Omental fat pad (tissue), 4 donors: ENCODE measurements around the gene VPS54. TPM values are rescaled to one million over a fixed set of nuclear protein-coding genes. Genes with fewer than 3 reads are reported as not detected.
"Not testable (repeated sequence)": the region's sequence is repeated elsewhere in the genome, so short reads cannot be mapped to it uniquely, and the experiment has no call there.

Experiments
- ATAC-seq: fragments of 150-250 bp; one replicate; pipeline ENCODE4 v1.9.1; 2016; ENCODE audit warnings: mild to moderate bottlenecking, moderate library complexity; ENCODE audit not compliant: low FRiP score
- DNase-seq: peaks from one replicate; pipeline ENCODE4 v3.0.0-alpha.2; 2019; ENCODE audit warnings: low spot score
- total RNA-seq, 4 donors: library from RNA; depleted of rRNA; stranded (reverse); fragments of >200 nt; gene quantifications; one replicate each; pipeline ENCODE4 v1.1.0, GENCODE V29; 2016
- TF ChIP-seq, protein P1 (sequence below), 3 donors: fragments of 450-650 bp; IDR thresholded peaks; one replicate each; pipeline ENCODE4 v1.5.1; 2016 to 2017; ENCODE audit warnings: antibody characterized with exemption in 3 of 3, mild to moderate bottlenecking in 3 of 3, moderate library complexity in 2 of 3

VPS54 gene
- total RNA-seq, 4 donors from 2014 or later, result 19.8 to 40.5 (median 26.9) TPM

GRCh38 chr2:63992061-63992685 lies 27.1 kb downstream of the VPS54 start:
- DNase-seq (no peak), ATAC-seq (no peak)
- TF ChIP-seq, protein P1, sequence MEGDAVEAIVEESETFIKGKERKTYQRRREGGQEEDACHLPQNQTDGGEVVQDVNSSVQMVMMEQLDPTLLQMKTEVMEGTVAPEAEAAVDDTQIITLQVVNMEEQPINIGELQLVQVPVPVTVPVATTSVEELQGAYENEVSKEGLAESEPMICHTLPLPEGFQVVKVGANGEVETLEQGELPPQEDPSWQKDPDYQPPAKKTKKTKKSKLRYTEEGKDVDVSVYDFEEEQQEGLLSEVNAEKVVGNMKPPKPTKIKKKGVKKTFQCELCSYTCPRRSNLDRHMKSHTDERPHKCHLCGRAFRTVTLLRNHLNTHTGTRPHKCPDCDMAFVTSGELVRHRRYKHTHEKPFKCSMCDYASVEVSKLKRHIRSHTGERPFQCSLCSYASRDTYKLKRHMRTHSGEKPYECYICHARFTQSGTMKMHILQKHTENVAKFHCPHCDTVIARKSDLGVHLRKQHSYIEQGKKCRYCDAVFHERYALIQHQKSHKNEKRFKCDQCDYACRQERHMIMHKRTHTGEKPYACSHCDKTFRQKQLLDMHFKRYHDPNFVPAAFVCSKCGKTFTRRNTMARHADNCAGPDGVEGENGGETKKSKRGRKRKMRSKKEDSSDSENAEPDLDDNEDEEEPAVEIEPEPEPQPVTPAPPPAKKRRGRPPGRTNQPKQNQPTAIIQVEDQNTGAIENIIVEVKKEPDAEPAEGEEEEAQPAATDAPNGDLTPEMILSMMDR (IDR thresholded peaks at IDR 0.05), result no peak

GRCh38 chr2:63991173-63991999 lies 27.8 kb downstream of the VPS54 start:
- not testable (repeated sequence) for ATAC-seq, DNase-seq

DNA sequence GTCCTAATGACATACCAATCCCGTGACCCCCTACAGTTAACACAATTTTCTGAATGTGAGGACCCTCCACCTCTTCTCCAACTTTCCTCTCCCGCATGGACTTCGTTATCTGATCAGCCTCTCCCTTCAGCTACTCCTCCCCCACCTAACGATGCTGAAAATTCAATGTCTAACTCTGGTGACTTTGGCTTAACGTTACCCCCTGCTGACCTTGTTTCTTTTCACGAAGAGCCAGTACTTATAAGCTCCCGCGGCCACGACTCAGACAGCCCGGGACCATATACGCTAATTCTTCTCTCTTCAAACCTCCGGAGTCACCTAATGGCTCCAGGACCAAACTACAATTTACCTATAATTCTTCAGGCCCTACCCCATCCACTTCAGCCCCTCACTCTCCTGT lies 29.2 kb downstream of the VPS54 start:
- DNase-seq, result no peak

GRCh38 chr2:63988842-63989436 lies 30.3 kb downstream of the VPS54 start:
- DNase-seq, ATAC-seq: not testable (repeated sequence)

More for the DNA sequence above, 29.2 kb downstream of the VPS54 start:
- TF ChIP-seq, protein P1 (IDR thresholded peaks at IDR 0.05), result no peak
- ATAC-seq, result no peak

GRCh38 chr2:63984606-63985359 lies 34.4 kb downstream of the VPS54 start:
- no peak for DNase-seq
- ATAC-seq, result no peak
- TF ChIP-seq, protein P1 (IDR thresholded peaks at IDR 0.05), result no peak

GRCh38 chr2:63983986-63984605 lies 35.1 kb downstream of the VPS54 start:
- ATAC-seq (no peak), DNase-seq (no peak)
- TF ChIP-seq, protein P1 (IDR thresholded peaks at IDR 0.05), result no peak

GRCh38 chr2:63982335-63982734 lies 36.9 kb downstream of the VPS54 start:
- ATAC-seq, result no peak
- TF ChIP-seq, protein P1 (IDR thresholded peaks at IDR 0.05), result no peak

More at GRCh38 chr2:63982335-63982734, 36.9 kb downstream of the VPS54 start:
- no peak for DNase-seq
